ENCODE results near the gene ROR1.

ROR1 gene

DNA sequence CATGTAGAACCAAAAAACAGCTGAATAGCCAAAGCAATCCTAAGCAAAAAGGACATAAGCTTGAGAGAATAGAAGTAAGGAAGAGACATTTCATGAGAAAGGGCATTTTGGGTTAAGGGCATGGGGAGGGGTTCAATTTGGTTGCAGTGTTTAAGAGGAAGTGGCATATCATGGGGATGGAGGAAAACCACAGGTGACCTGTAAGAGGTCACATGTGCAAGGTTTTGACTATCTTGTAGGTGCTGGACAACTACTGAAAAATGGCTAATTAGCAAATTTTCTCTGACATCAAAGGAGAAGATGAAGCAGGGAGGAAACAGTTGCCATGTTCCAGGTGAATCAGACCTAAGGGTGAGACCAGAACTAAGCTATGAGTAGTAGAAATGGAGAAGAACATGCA lies 31.3 kb upstream of the ROR1 start:
- Histone ChIP-seq H3K36me3 (ENCODE audit: control insufficient read depth, insufficient read depth, low read length) (no peaks in the 10 kb centered on the region), H3K4me3 (replicated peaks; ENCODE audit: low read depth, low read length) (no peak overlapping the region), H3K27me3 (replicated peaks; ENCODE audit: control insufficient read depth, insufficient read depth, low read length) (no peaks in the 10 kb centered on the region; the same call in 1 of the 2 replicates)
- TF ChIP-seq, protein P1, sequence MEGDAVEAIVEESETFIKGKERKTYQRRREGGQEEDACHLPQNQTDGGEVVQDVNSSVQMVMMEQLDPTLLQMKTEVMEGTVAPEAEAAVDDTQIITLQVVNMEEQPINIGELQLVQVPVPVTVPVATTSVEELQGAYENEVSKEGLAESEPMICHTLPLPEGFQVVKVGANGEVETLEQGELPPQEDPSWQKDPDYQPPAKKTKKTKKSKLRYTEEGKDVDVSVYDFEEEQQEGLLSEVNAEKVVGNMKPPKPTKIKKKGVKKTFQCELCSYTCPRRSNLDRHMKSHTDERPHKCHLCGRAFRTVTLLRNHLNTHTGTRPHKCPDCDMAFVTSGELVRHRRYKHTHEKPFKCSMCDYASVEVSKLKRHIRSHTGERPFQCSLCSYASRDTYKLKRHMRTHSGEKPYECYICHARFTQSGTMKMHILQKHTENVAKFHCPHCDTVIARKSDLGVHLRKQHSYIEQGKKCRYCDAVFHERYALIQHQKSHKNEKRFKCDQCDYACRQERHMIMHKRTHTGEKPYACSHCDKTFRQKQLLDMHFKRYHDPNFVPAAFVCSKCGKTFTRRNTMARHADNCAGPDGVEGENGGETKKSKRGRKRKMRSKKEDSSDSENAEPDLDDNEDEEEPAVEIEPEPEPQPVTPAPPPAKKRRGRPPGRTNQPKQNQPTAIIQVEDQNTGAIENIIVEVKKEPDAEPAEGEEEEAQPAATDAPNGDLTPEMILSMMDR (IDR thresholded peaks at IDR 0.05; ENCODE audit: insufficient read depth, low read length, poor library complexity, severe bottlenecking), result no peak
- DNase-seq (ENCODE audit: extremely low read depth, insufficient read length), result no peak

DNA sequence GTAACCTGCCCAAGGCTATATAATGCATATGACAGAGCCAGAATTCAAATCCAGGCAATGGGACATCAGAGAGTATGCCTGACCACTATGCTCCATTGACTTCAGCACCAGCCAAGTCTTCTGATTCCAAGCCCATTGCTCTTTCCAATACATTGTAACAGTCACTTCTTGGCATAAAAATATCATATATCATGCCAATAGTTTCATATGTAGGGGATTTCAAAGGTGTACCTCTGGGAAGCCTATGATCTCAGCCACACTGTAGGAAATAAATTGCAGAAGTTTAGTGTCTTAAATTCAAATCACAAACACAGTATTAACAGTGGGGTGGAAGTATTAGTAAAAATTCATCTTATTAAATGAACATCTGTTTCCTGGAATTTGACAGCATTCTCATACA lies 30.0 kb upstream of the ROR1 start:
- TF ChIP-seq, protein P1 (IDR thresholded peaks at IDR 0.05; ENCODE audit: insufficient read depth, low read length, poor library complexity, severe bottlenecking), result no peak
- Histone ChIP-seq H3K36me3 (ENCODE audit: control insufficient read depth, insufficient read depth, low read length) (no peaks in the 10 kb centered on the region), H3K4me3 (replicated peaks; ENCODE audit: low read depth, low read length) (no peak overlapping the region), H3K27me3 (replicated peaks; ENCODE audit: control insufficient read depth, insufficient read depth, low read length) (no peaks in the 10 kb centered on the region; the same call in 1 of the 2 replicates)
- no peak for DNase-seq (ENCODE audit: extremely low read depth, insufficient read length)

GRCh38 chr1:63746129-63746864 lies 27.5 kb upstream of the ROR1 start:
- no peaks in the 10 kb centered on the region for H3K36me3 ChIP-seq (ENCODE audit: control insufficient read depth, insufficient read depth, low read length)
- TF ChIP-seq, protein P1 (IDR thresholded peaks at IDR 0.05; ENCODE audit: insufficient read depth, low read length, poor library complexity, severe bottlenecking), result no peak
- DNase-seq (ENCODE audit: extremely low read depth, insufficient read length), result no peak

GRCh38 chr1:63747445-63747844 lies 26.4 kb upstream of the ROR1 start:
- H3K27me3 ChIP-seq (replicated peaks; ENCODE audit: control insufficient read depth, insufficient read depth, low read length), result no peaks in the 10 kb centered on the region; the same call in 1 of the 2 replicates
- no peaks in the 10 kb centered on the region for H3K36me3 ChIP-seq (ENCODE audit: control insufficient read depth, insufficient read depth, low read length)
- no peak for DNase-seq (ENCODE audit: extremely low read depth, insufficient read length)
- H3K4me3 ChIP-seq (replicated peaks; ENCODE audit: low read depth, low read length), result no peak overlapping the region
- TF ChIP-seq, protein P1 (IDR thresholded peaks at IDR 0.05; ENCODE audit: insufficient read depth, low read length, poor library complexity, severe bottlenecking), result no peak

More at GRCh38 chr1:63746129-63746864, 27.5 kb upstream of the ROR1 start:
- no peak overlapping the region for H3K4me3 ChIP-seq (replicated peaks; ENCODE audit: low read depth, low read length)
- no peaks in the 10 kb centered on the region; the same call in 1 of the 2 replicates for H3K27me3 ChIP-seq (replicated peaks; ENCODE audit: control insufficient read depth, insufficient read depth, low read length)

- TF ChIP-seq, protein P1 (IDR thresholded peaks at IDR 0.05; ENCODE audit: insufficient read depth, low read length, poor library complexity, severe bottlenecking), result no peak
- H3K27me3 ChIP-seq (replicated peaks; ENCODE audit: control insufficient read depth, insufficient read depth, low read length), result no peaks in the 10 kb centered on the region; the same call in 1 of the 2 replicates
- no peak for DNase-seq (ENCODE audit: extremely low read depth, insufficient read length)
Measured at GRCh38 chr1:63748046-63748580, 25.7 kb upstream of the ROR1 start.

More at GRCh38 chr1:63748046-63748580, 25.7 kb upstream of the ROR1 start:
- Histone ChIP-seq H3K4me3 (replicated peaks; ENCODE audit: low read depth, low read length) (no peak overlapping the region), H3K36me3 (ENCODE audit: control insufficient read depth, insufficient read depth, low read length) (no peaks in the 10 kb centered on the region)

Data from GM06990 (cell line).